IMR-90 (cell line): ENCODE measurements around the gene BRD4. TPM values are rescaled to one million over a fixed set of nuclear protein-coding genes. Genes with fewer than 3 reads are reported as not detected.
A peak's percentile ranks its signal among the peaks of the same experiment; 100 is the strongest.

Experiments used
- ATAC-seq: fragments of 200-7000 bp; cut with Tn5 transposase; 2 replicates; pipeline ENCODE4 v1.9.1; 2020; ENCODE audit warnings: low read depth, mild to moderate bottlenecking, moderate library complexity
- BruUV-seq: library from RNA; stranded (reverse); fragments of 400-500 nt; replicated peaks from 2 replicates; lab custom pipeline; 2021; lab: Mats Ljungman, UMichigan
- CTCF ChIA-PET: fragments of 300-600 bp; formaldehyde crosslinking; extraction: SDS; loops from one replicate; lab custom pipeline; 2021; ENCODE audit warnings: antibody characterized with exemption; lab: Yijun Ruan, JAX
- POLR2A ChIA-PET: fragments of 300-600 bp; sonication (Branson Sonifier 250); formaldehyde crosslinking; loops from one replicate; lab custom pipeline; 2022; ENCODE audit warnings: antibody characterized with exemption; ENCODE audit not compliant: unreplicated experiment; lab: Charles Lee
- DNase-seq: peaks from one replicate; pipeline ENCODE4 v3.0.0; 2013
- H2AFZ ChIP-seq: replicated peaks from 2 replicates; pipeline ENCODE3; 2013; ENCODE audit warnings: low read length, mild to moderate bottlenecking; ENCODE audit not compliant: poor library complexity
- H2AK5ac ChIP-seq: 2 replicates; pipeline ENCODE4 v1.6.1; 2013; ENCODE audit warnings: low read depth, low read length, inconsistent platforms
- H2AK9ac ChIP-seq: replicated peaks from 2 replicates; pipeline ENCODE3; 2013; ENCODE audit warnings: mild to moderate bottlenecking, low read depth, low read length, moderate library complexity; ENCODE audit not compliant: poor library complexity
- H2BK120ac ChIP-seq: 2 replicates; pipeline ENCODE4 v1.6.1; 2013; ENCODE audit warnings: low read depth, low read length, inconsistent platforms
- H2BK15ac ChIP-seq: 3 replicates; pipeline ENCODE4 v1.6.1; 2013; ENCODE audit warnings: low read depth, low read length, inconsistent platforms
- H2BK20ac ChIP-seq: 2 replicates; pipeline ENCODE4 v1.6.1; 2013; ENCODE audit warnings: low read depth, mild to moderate bottlenecking, inconsistent platforms, low read length, moderate library complexity
- H2BK5ac ChIP-seq: 2 replicates; pipeline ENCODE4 v1.6.1; 2013; ENCODE audit warnings: mild to moderate bottlenecking, low read depth, low read length, inconsistent platforms; ENCODE audit not compliant: poor library complexity, severe bottlenecking
- H3K14ac ChIP-seq: replicated peaks from 2 replicates; pipeline ENCODE4 v1.6.1; 2013; ENCODE audit warnings: low read depth, low read length, inconsistent platforms
- H3K18ac ChIP-seq: 2 replicates; pipeline ENCODE4 v1.6.1; 2013; ENCODE audit warnings: low read depth, low read length, control low read depth
- H3K23ac ChIP-seq: 2 replicates; pipeline ENCODE4 v1.6.1; 2013; ENCODE audit warnings: low read depth, low read length, inconsistent platforms
- H3K27ac ChIP-seq: 2 replicates; pipeline ENCODE4 v1.5.1; 2013; ENCODE audit warnings: mild to moderate bottlenecking, control low read depth, low read length; ENCODE audit not compliant: insufficient read depth
- H3K27me3 ChIP-seq: 2 replicates; pipeline ENCODE4 v1.6.1; 2013; ENCODE audit warnings: low read length; ENCODE audit not compliant: control insufficient read depth, insufficient read depth
- H3K36me3 ChIP-seq: 2 replicates; pipeline ENCODE4 v1.6.1; 2013; ENCODE audit warnings: low read length, mixed read lengths; ENCODE audit not compliant: control insufficient read depth, insufficient read depth
- H3K4ac ChIP-seq: 2 replicates; pipeline ENCODE4 v1.6.1; 2013; ENCODE audit warnings: low read depth, low read length, inconsistent platforms
- H3K4me1 ChIP-seq: 2 replicates; pipeline ENCODE4 v1.6.1; 2013; ENCODE audit warnings: low read length, mixed read lengths; ENCODE audit not compliant: control insufficient read depth, insufficient read depth
- H3K4me2 ChIP-seq: 2 replicates; pipeline ENCODE4 v1.6.1; 2013; ENCODE audit warnings: low read depth, mild to moderate bottlenecking, control low read depth, low read length, moderate library complexity
- H3K4me3 ChIP-seq: 2 replicates; pipeline ENCODE4 v1.5.1; 2013; ENCODE audit warnings: low read depth, mild to moderate bottlenecking, control low read depth, low read length, moderate library complexity; ENCODE audit not compliant: insufficient read depth
- H3K56ac ChIP-seq: 2 replicates; pipeline ENCODE4 v1.6.1; 2013; ENCODE audit warnings: low read length, inconsistent platforms; ENCODE audit not compliant: insufficient read depth; ENCODE audit errors: extremely low read depth
- H3K79me1 ChIP-seq, 2 experiments: 2 replicates each; pipeline ENCODE4 v1.6.1; 2013; ENCODE audit warnings: low read length in 2 of 2, inconsistent platforms in 1 of 2, low read depth in 1 of 2
- H3K9ac ChIP-seq: 2 replicates; pipeline ENCODE4 v1.6.1; 2013; ENCODE audit warnings: low read depth, low read length, control low read depth
- H3K9me1 ChIP-seq: 2 replicates; pipeline ENCODE4 v1.6.1; 2013; ENCODE audit warnings: low read length, inconsistent platforms; ENCODE audit not compliant: insufficient read depth
- H3K9me3 ChIP-seq: 2 replicates; pipeline ENCODE4 v1.6.1; 2013; ENCODE audit warnings: low read length; ENCODE audit not compliant: control insufficient read depth, insufficient read depth
- H4K20me1 ChIP-seq: 2 replicates; pipeline ENCODE4 v1.6.1; 2013; ENCODE audit warnings: low read length, inconsistent platforms; ENCODE audit not compliant: insufficient read depth
- H4K5ac ChIP-seq: 2 replicates; pipeline ENCODE4 v1.6.1; 2013; ENCODE audit warnings: mild to moderate bottlenecking, low read depth, low read length, control low read depth
- H4K8ac ChIP-seq, 2 experiments: 2 replicates each; pipeline ENCODE4 v1.6.1; 2013; ENCODE audit warnings: low read depth in 2 of 2, low read length in 2 of 2, control low read depth in 1 of 2, inconsistent platforms in 1 of 2
- H4K91ac ChIP-seq: 2 replicates; pipeline ENCODE4 v1.6.1; 2013; ENCODE audit warnings: low read depth, low read length, inconsistent platforms; ENCODE audit not compliant: insufficient read depth
- BHLHE40 ChIP-seq: fragments of 150-350 bp; IDR thresholded peaks from 2 replicates; pipeline ENCODE4 v1.6.1; 2016; ENCODE audit warnings: mild to moderate bottlenecking, low read depth, low read length
- CEBPB ChIP-seq: IDR thresholded peaks from 2 replicates; pipeline ENCODE4 v1.6.1; 2012; ENCODE audit warnings: low read depth, low read length, improper control_type of control experiment
- CHD1 ChIP-seq: IDR thresholded peaks from 2 replicates; pipeline ENCODE4 v1.6.1; 2012; ENCODE audit warnings: low read depth, low read length, improper control_type of control experiment
- CTCF ChIP-seq: conservative IDR thresholded peaks from 2 replicates; pipeline ENCODE4 v1.5.1; 2012; ENCODE audit warnings: mild to moderate bottlenecking, low read depth, low read length, improper control_type of control experiment
- ELK1 ChIP-seq: fragments of 150-350 bp; IDR thresholded peaks from 2 replicates; pipeline ENCODE4 v1.6.1; 2016; ENCODE audit warnings: low read depth, mild to moderate bottlenecking, low read length, moderate library complexity, borderline replicate concordance
- FOS ChIP-seq: fragments of 150-350 bp; IDR thresholded peaks from 2 replicates; pipeline ENCODE4 v1.6.1; 2016; ENCODE audit warnings: low read depth, low read length
- MAFK ChIP-seq: IDR thresholded peaks from 2 replicates; pipeline ENCODE4 v1.6.1; 2012; ENCODE audit warnings: low read depth, low read length, improper control_type of control experiment
- MAZ ChIP-seq: IDR thresholded peaks from 2 replicates; pipeline ENCODE4 v1.6.1; 2012; ENCODE audit warnings: low read depth, mild to moderate bottlenecking, low read length, improper control_type of control experiment, moderate library complexity, borderline replicate concordance
- MXI1 ChIP-seq: IDR thresholded peaks from 2 replicates; pipeline ENCODE4 v1.6.1; 2012; ENCODE audit warnings: low read depth, mild to moderate bottlenecking, low read length, moderate library complexity, borderline replicate concordance
- NFE2L2 ChIP-seq: fragments of 150-350 bp; IDR thresholded peaks from 2 replicates; pipeline ENCODE4 v1.6.1; 2016; ENCODE audit warnings: low read depth, mild to moderate bottlenecking, low read length
- POLR2A ChIP-seq: IDR thresholded peaks from 2 replicates; pipeline ENCODE4 v1.6.1; 2012; ENCODE audit warnings: mild to moderate bottlenecking, low read depth, low read length
- RAD21 ChIP-seq: IDR thresholded peaks from 2 replicates; pipeline ENCODE4 v1.6.1; 2012; ENCODE audit warnings: low read length, improper control_type of control experiment
- RCOR1 ChIP-seq: IDR thresholded peaks from 2 replicates; pipeline ENCODE4 v1.6.1; 2012; ENCODE audit warnings: mild to moderate bottlenecking, low read length, improper control_type of control experiment; ENCODE audit not compliant: insufficient replicate concordance
- RFX5 ChIP-seq: IDR thresholded peaks from 2 replicates; pipeline ENCODE4 v1.8.0; 2012; ENCODE audit warnings: low read depth, mild to moderate bottlenecking, low read length, moderate library complexity
- SMC3 ChIP-seq: fragments of 150-350 bp; IDR thresholded peaks from 2 replicates; pipeline ENCODE4 v1.6.1; 2016; ENCODE audit warnings: low read depth, mild to moderate bottlenecking, antibody characterized with exemption, low read length, moderate library complexity
- USF2 ChIP-seq: fragments of 150-350 bp; IDR thresholded peaks from 2 replicates; pipeline ENCODE4 v1.6.1; 2017; ENCODE audit warnings: mild to moderate bottlenecking, antibody characterized with exemption, low read length, low read depth
- WGBS, 2 experiments: methylation state at CpG; one replicate each; pipeline versions ENCODE4 v1.1.5 to v1.1.7; 2013; ENCODE audit warnings: missing lambda C conversion rate in 2 of 2; ENCODE audit not compliant: insufficient read length in 1 of 2; ENCODE audit errors: extremely low coverage in 2 of 2; 5-methylcytosine and 5-hydroxymethylcytosine counted together
- dilution Hi-C: fragments of 300-500 bp; cut with HindIII; formaldehyde crosslinking; loops from one replicate; pipeline ENCODE4 v1.14.3; 2018; ENCODE audit warnings: low sequenced_read_pairs; ENCODE audit not compliant: unreplicated experiment
- in situ Hi-C: fragments of 300-500 bp; cut with MboI; formaldehyde crosslinking; loops from 3 replicates; pipeline ENCODE4 v1.14.3; 2019; ENCODE audit warnings: low sequenced_read_pairs, inconsistent platforms, mixed read lengths
- intact Hi-C: fragments of 100-400 bp; cut with micrococcal nuclease; formaldehyde crosslinking; loops from 2 replicates; pipeline ENCODE4 v1.10.0; 2022
- polyA plus RNA-seq, 3 experiments: library from polyadenylated mRNA; depleted of rRNA; stranded (reverse); fragments of >200 nt; gene quantifications; 2 replicates each; pipeline ENCODE4 v1.2.3, GENCODE V29; 2012; ENCODE audit warnings: low replicate concordance in 1 of 3
- total RNA-seq: library from RNA; depleted of rRNA; stranded (reverse); fragments of >200 nt; gene quantifications from 2 replicates; pipeline ENCODE4 v1.2.3, GENCODE V29; 2012

Gene BRD4
- total and polyA plus RNA-seq, 2 of the 4 experiments (the other 2 are of a cell fraction): 7.0 to 21.1 TPM

- no peak overlapping the region for H3K27ac ChIP-seq
- H3K4me2 ChIP-seq: no peak overlapping the region
- WGBS, 2 experiments: 91% methylated on average over 5 of the region's 24 CpGs; no CpG with 5 or more reads in 1 of the 2 experiments
- no peak overlapping the region for H2BK20ac ChIP-seq
- ChIA-PET CTCF (no interaction called here), POLR2A (no interaction called here)
- no peak overlapping the region for H4K8ac ChIP-seq
- H2AFZ ChIP-seq: no peak overlapping the region
- H2AK9ac ChIP-seq: peak overlapping the region; percentile 56
- H3K27me3 ChIP-seq: no peaks in the 10 kb centered on the region
- intact Hi-C loops: loop anchor here (5.0 to 10.0 kb wide), 2 partner anchors 123 to 270 kb away; partner anchors contain the start of gene SYDE1
- peaks cover 55% of the 10 kb centered on the region for H4K20me1 ChIP-seq
- no peak overlapping the region for H2BK120ac ChIP-seq
- no peak overlapping the region for H3K56ac ChIP-seq
- H3K4ac ChIP-seq: no peak overlapping the region
- peaks cover 5 to 66% of the 10 kb centered on the region in 2 experiments for H3K79me1 ChIP-seq
- BruUV-seq: no TSS peak
- DNase-seq: no peak
- no peaks in the 10 kb centered on the region for H3K9me3 ChIP-seq
- H4K5ac ChIP-seq: no peak overlapping the region
- no peak overlapping the region for H2BK5ac ChIP-seq
- H3K14ac ChIP-seq: no peak overlapping the region
- no peak for ATAC-seq
- in situ Hi-C loops: no loop called here
- H4K91ac ChIP-seq: no peak overlapping the region
- H3K4me1 ChIP-seq: peaks cover 8% of the 10 kb centered on the region
- no peak overlapping the region for H3K4me3 ChIP-seq
- H2AK5ac ChIP-seq: peak overlapping the region; percentile 28; the same call in 1 of the 2 replicates
- peaks cover 32% of the 10 kb centered on the region for H3K36me3 ChIP-seq
- TF ChIP-seq MAFK (no peak), RAD21 (no peak), MXI1 (no peak), USF2 (no peak), POLR2A (no peak), CHD1 (no peak), CEBPB (no peak), FOS (no peak), CTCF (no peak), ELK1 (no peak), RCOR1 (no peak), RFX5 (no peak), MAZ (no peak), SMC3 (no peak), BHLHE40 (no peak), NFE2L2 (no peak)
- H3K9me1 ChIP-seq: peaks cover 7% of the 10 kb centered on the region
- dilution Hi-C loops: no loop called here
- H3K18ac ChIP-seq: no peak overlapping the region
- H2BK15ac ChIP-seq: no peak overlapping the region
- H3K9ac ChIP-seq: no peak overlapping the region
- no peak overlapping the region for H3K23ac ChIP-seq
Observed at GRCh38 chr19:15374796-15375440, 42.6 kb upstream of the BRD4 start.
